ENCODE measurements around the gene HDLBP. TPM values are rescaled to one million over a fixed set of nuclear protein-coding genes. Genes with fewer than 3 reads are reported as not detected.

HDLBP gene
- total RNA-seq, 1 donor from 2014 or later = 405 TPM

DNA sequence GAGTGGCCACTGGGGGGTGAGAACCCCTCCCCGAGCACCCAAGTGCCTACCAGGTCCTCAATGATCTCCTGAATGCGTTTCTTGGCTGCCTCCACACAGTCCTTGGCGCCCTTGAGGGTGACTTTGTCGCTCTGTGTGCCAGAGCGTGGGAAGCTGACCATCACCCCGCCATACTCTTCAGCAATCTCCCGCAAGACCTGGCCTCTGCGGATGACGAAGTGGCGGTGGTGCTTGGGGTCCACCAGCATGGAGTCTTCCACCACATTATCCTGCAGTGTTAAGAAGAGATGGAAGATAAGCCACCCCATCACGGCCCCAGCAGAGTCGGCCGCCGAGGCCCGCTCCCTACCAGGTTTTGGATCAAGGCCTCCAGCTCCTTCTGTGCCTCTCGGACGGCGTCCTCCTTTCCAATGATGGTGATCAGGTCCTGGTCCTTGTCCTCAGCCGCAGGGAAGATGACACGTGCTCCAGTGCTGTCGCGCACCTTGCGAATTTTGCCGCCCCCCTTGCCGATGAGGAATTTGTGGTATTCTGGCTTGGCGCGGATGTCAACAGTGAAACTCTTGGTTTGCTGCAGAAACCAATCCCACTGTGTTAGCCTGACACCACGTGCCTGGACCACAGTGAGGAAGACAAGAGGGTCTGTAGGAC lies 75.8 kb downstream of the HDLBP start:
- Histone ChIP-seq H3K36me3 (ENCODE audit: control insufficient read depth, insufficient read depth, low read length) (peaks cover 11% of the 10 kb centered on the region), H3K4me3 (ENCODE audit: low read depth, low read length) (no peak overlapping the region), H3K27me3 (ENCODE audit: control insufficient read depth, insufficient read depth, low read length) (no peaks in the 10 kb centered on the region)
- TF ChIP-seq, protein P1, sequence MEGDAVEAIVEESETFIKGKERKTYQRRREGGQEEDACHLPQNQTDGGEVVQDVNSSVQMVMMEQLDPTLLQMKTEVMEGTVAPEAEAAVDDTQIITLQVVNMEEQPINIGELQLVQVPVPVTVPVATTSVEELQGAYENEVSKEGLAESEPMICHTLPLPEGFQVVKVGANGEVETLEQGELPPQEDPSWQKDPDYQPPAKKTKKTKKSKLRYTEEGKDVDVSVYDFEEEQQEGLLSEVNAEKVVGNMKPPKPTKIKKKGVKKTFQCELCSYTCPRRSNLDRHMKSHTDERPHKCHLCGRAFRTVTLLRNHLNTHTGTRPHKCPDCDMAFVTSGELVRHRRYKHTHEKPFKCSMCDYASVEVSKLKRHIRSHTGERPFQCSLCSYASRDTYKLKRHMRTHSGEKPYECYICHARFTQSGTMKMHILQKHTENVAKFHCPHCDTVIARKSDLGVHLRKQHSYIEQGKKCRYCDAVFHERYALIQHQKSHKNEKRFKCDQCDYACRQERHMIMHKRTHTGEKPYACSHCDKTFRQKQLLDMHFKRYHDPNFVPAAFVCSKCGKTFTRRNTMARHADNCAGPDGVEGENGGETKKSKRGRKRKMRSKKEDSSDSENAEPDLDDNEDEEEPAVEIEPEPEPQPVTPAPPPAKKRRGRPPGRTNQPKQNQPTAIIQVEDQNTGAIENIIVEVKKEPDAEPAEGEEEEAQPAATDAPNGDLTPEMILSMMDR (IDR thresholded peaks at IDR 0.05; ENCODE audit: insufficient read depth, low read length, poor library complexity, severe bottlenecking) = no peak
- DNase-seq (ENCODE audit: low read depth) = no peak

DNA sequence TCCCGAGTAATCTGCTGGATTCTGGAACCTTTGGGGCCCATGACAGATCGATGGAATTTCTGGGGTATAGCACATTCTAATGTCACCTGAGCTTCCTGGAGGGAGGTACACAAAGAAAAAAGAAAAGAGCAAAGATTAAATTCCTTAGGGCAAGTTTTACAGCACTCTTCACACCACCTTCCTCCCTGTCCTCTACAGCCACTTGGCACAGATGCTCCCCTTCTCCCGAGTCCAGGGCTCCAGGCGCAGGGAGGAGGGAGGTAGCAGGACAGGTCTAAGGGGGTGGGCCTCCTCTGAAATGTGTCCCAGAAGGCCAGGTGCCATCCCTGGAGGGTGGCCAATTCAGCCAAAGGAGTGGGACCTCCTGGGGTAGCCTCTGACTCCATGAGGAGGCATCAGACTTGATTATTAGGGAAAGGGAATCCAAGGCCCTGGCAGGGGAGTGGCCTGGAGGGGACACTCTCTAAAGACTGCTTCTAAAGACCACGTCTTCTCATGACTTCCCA lies 76.7 kb downstream of the HDLBP start:
- no peaks in the 10 kb centered on the region for H3K27me3 ChIP-seq (ENCODE audit: control insufficient read depth, insufficient read depth, low read length)
- DNase-seq (ENCODE audit: low read depth) = no peak
- peaks cover 14% of the 10 kb centered on the region for H3K36me3 ChIP-seq (ENCODE audit: control insufficient read depth, insufficient read depth, low read length)
- TF ChIP-seq, protein P1 (IDR thresholded peaks at IDR 0.05; ENCODE audit: insufficient read depth, low read length, poor library complexity, severe bottlenecking) = no peak
- H3K4me3 ChIP-seq (ENCODE audit: low read depth, low read length) = no peak overlapping the region

DNA sequence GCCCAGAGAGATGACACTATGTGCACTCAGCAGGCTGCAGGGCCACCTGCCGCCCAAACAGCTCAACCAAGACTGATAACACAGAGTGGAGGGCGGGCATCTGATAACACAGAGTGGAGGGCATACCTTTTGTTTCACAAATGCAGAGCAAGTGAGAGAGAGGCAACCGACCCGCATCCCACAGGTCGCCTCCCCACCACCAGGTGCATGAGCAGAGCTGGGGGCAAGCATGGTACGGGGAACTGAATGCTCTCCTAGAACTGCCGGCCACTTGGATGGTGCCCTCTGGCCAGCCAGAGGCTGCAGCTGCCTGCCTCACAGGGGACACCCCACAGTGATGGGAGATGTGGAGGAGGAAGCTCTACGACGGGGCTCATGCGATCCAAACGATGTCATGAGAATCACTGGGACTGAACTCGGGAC lies 77.5 kb downstream of the HDLBP start:
- DNase-seq (ENCODE audit: low read depth) = no peak
- Histone ChIP-seq H3K36me3 (ENCODE audit: control insufficient read depth, insufficient read depth, low read length) (peaks cover 16% of the 10 kb centered on the region), H3K27me3 (ENCODE audit: control insufficient read depth, insufficient read depth, low read length) (no peaks in the 10 kb centered on the region), H3K4me3 (ENCODE audit: low read depth, low read length) (no peak overlapping the region)
- TF ChIP-seq, protein P1 (IDR thresholded peaks at IDR 0.05; ENCODE audit: insufficient read depth, low read length, poor library complexity, severe bottlenecking) = no peak

DNA sequence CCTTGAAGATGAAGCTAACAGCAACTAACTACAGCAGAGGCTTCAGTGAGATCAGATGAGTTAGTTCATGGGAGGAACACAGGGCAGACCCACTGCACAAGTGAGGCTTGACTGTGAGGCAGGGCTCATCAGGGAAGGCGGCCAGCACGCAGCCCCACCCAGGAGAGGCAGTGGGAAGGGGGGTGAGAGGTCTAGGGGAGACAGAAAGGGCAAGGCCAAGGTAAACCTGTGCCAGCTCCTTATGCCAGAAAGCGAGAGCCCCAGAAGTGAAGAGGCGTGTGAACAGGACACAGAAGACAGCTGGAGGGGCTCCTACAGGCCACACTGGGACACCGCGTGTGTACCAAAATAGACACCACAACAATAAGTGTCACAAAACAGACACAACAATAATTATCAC lies 78.4 kb downstream of the HDLBP start:
- DNase-seq (ENCODE audit: low read depth) = no peak
- Histone ChIP-seq H3K4me3 (ENCODE audit: low read depth, low read length) (no peak overlapping the region), H3K36me3 (ENCODE audit: control insufficient read depth, insufficient read depth, low read length) (peaks cover 12% of the 10 kb centered on the region), H3K27me3 (ENCODE audit: control insufficient read depth, insufficient read depth, low read length) (no peaks in the 10 kb centered on the region)
- TF ChIP-seq, protein P1 (IDR thresholded peaks at IDR 0.05; ENCODE audit: insufficient read depth, low read length, poor library complexity, severe bottlenecking) = no peak

DNA sequence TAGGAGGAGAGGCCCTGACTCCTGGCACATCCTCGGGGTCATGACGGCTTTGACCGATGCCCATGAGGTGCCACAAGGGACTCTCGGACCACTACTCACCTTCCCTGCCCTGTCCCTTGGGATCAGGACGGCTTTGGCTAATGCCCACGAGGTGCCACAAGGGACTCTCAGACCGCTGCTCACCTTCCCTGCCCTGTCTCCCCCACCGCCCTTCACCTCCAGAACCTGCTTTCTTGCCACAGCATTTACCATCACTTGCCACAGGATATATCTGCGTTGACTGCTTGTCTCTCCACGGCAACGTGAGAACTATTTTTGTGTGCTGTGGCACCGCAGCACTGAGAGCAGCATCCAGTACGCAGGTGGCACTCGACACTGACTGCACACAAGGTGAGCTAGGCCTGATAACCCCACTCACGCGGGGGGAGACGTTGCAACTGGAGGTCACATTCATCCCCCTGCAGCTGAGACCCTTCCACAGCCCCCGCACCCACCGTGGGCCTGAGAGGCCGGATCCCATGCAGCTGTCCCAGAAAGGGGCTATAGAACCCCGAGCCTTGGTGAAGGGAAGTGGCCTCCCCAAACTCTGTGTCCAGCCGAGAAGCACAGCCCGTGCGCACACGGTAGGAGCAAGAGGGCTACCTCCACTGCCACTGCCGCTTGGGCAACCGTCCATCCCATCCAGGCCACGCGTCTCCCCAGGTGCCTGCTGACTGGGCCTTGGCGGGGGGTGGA lies 79.4 kb downstream of the HDLBP start:
- H3K27me3 ChIP-seq (ENCODE audit: control insufficient read depth, insufficient read depth, low read length) = no peaks in the 10 kb centered on the region
- H3K36me3 ChIP-seq (ENCODE audit: control insufficient read depth, insufficient read depth, low read length) = peaks cover 13% of the 10 kb centered on the region
- no peak for DNase-seq (ENCODE audit: low read depth)
- TF ChIP-seq, protein P1 (IDR thresholded peaks at IDR 0.05; ENCODE audit: insufficient read depth, low read length, poor library complexity, severe bottlenecking) = no peak
- H3K4me3 ChIP-seq (ENCODE audit: low read depth, low read length) = no peak overlapping the region

Data from kidney epithelial cell (primary cell).